ENCODE results near the gene LPIN3. TPM values are rescaled to one million over a fixed set of nuclear protein-coding genes. Genes with fewer than 3 reads are reported as not detected.

The LPIN3 gene
- total RNA-seq, 2 experiments from 2014 or later: 1.9 to 2.4 TPM

GRCh38 chr20:41349943-41350342 is 9.3 kb downstream of the LPIN3 start:
- Histone ChIP-seq H3K36me3 (ENCODE audit: insufficient read depth, low read length) (no peaks in the 10 kb centered on the region), H3K4me3 (ENCODE audit: low read length) (no peak overlapping the region), H3K27ac (ENCODE audit: low read depth in 1 of 2, low read length in 2 of 2) (no peak overlapping the region), H3K27me3 (ENCODE audit: control insufficient read depth in 1 of 2, insufficient read depth in 2 of 2, low read length in 2 of 2) (no peaks in the 10 kb centered on the region), H3K4me1 (ENCODE audit: insufficient read depth, low read length) (no peaks in the 10 kb centered on the region), H3K9me3 (ENCODE audit: control insufficient read depth in 1 of 2, insufficient read depth in 1 of 2, low read length in 2 of 2) (peaks cover 0 to 4% of the 10 kb centered on the region in 2 experiments)
- Mint-ChIP-seq H3K4me3 (no peak overlapping the region), H3K27ac (no peak overlapping the region), H3K36me3 (ENCODE audit: low read depth) (no peaks in the 10 kb centered on the region), H3K27me3 (no peaks in the 10 kb centered on the region), H3K9me3 (no peaks in the 10 kb centered on the region), H3K4me1 (ENCODE audit: low read depth) (no peaks in the 10 kb centered on the region)
- TF ChIP-seq CTCF (IDR thresholded peaks at IDR 0.05): no peak
- ChIA-PET POLR2A (no interaction called here), CTCF (no interaction called here)
- DNase-seq (no peak), ATAC-seq (ENCODE audit: poor library complexity) (no peak)
- intact Hi-C loops (cut with DNase I, micrococcal nuclease): no loop called here

- H3K4me1 ChIP-seq (ENCODE audit: insufficient read depth, low read length): no peaks in the 10 kb centered on the region
- ChIA-PET CTCF (no interaction called here), POLR2A (no interaction called here)
- no peak for TF ChIP-seq CTCF (IDR thresholded peaks at IDR 0.05)
- peaks cover 0 to 4% of the 10 kb centered on the region in 2 experiments for H3K9me3 ChIP-seq (ENCODE audit: control insufficient read depth in 1 of 2, insufficient read depth in 1 of 2, low read length in 2 of 2)
- Mint-ChIP-seq H3K36me3 (ENCODE audit: low read depth) (no peaks in the 10 kb centered on the region), H3K4me1 (ENCODE audit: low read depth) (no peaks in the 10 kb centered on the region), H3K4me3 (no peak overlapping the region), H3K9me3 (no peaks in the 10 kb centered on the region), H3K27ac (no peak overlapping the region), H3K27me3 (no peaks in the 10 kb centered on the region)
- H3K27ac ChIP-seq (ENCODE audit: low read depth in 1 of 2, low read length in 2 of 2): no peak overlapping the region
- H3K4me3 ChIP-seq (ENCODE audit: low read length): no peak overlapping the region
- DNase-seq: no peak
- intact Hi-C loops (cut with DNase I, micrococcal nuclease): no loop called here
- no peaks in the 10 kb centered on the region for H3K27me3 ChIP-seq (ENCODE audit: control insufficient read depth in 1 of 2, insufficient read depth in 2 of 2, low read length in 2 of 2)
- H3K36me3 ChIP-seq (ENCODE audit: insufficient read depth, low read length): no peaks in the 10 kb centered on the region
- no peak for ATAC-seq (ENCODE audit: poor library complexity)
Measured at GRCh38 chr20:41350408-41350962, 9.9 kb downstream of the LPIN3 start.

GRCh38 chr20:41352106-41352505 is 11.5 kb downstream of the LPIN3 start:
- no peaks in the 10 kb centered on the region for H3K9me3 ChIP-seq (ENCODE audit: control insufficient read depth in 1 of 2, insufficient read depth in 1 of 2, low read length in 2 of 2)
- ChIA-PET CTCF (no interaction called here), POLR2A (no interaction called here)
- H3K27ac Mint-ChIP-seq: no peak overlapping the region
- no peak for TF ChIP-seq CTCF (IDR thresholded peaks at IDR 0.05)
- no peaks in the 10 kb centered on the region for H3K9me3 Mint-ChIP-seq
- H3K4me3 Mint-ChIP-seq: no peak overlapping the region
- H3K36me3 ChIP-seq (ENCODE audit: insufficient read depth, low read length): no peaks in the 10 kb centered on the region
- no peaks in the 10 kb centered on the region for H3K27me3 Mint-ChIP-seq
- ATAC-seq (ENCODE audit: poor library complexity) (no peak), DNase-seq (no peak)
- H3K27me3 ChIP-seq (ENCODE audit: control insufficient read depth in 1 of 2, insufficient read depth in 2 of 2, low read length in 2 of 2): no peaks in the 10 kb centered on the region
- H3K4me3 ChIP-seq (ENCODE audit: low read length): no peak overlapping the region
- intact Hi-C loops (cut with DNase I, micrococcal nuclease): no loop called here
- no peaks in the 10 kb centered on the region for H3K36me3 Mint-ChIP-seq (ENCODE audit: low read depth)
- H3K27ac ChIP-seq (ENCODE audit: low read depth in 1 of 2, low read length in 2 of 2): no peak overlapping the region
- H3K4me1 Mint-ChIP-seq (ENCODE audit: low read depth): no peaks in the 10 kb centered on the region
- no peaks in the 10 kb centered on the region for H3K4me1 ChIP-seq (ENCODE audit: insufficient read depth, low read length)
